GM23248 (cell line): ENCODE results near the gene CD300H. TPM values are rescaled to one million over a fixed set of nuclear protein-coding genes. Genes with fewer than 3 reads are reported as not detected.

Experiments used
- DNase-seq: peaks from one replicate; pipeline ENCODE4 v3.0.0-alpha.2; 2015
- H2AFZ ChIP-seq: fragments of 200-600 bp; sonication (generic); 2 replicates; pipeline ENCODE4 v1.6.1; 2016; ENCODE audit warnings: antibody characterized with exemption
- H3F3A ChIP-seq: fragments of 200-600 bp; sonication (generic); 2 replicates; pipeline ENCODE4 v1.6.1; 2016; ENCODE audit warnings: mild to moderate bottlenecking, antibody characterized with exemption, mixed run types; ENCODE audit not compliant: insufficient read depth
- H3K27ac ChIP-seq: fragments of 200-600 bp; sonication (generic); 2 replicates; pipeline ENCODE4 v1.5.1; 2016; ENCODE audit warnings: mild to moderate bottlenecking
- H3K27me3 ChIP-seq: fragments of 200-600 bp; sonication (generic); replicated peaks from 2 replicates; pipeline ENCODE4 v1.6.1; 2016; ENCODE audit warnings: mild to moderate bottlenecking; ENCODE audit not compliant: insufficient read depth
- H3K36me3 ChIP-seq: fragments of 200-600 bp; sonication (generic); 2 replicates; pipeline ENCODE4 v1.6.1; 2016; ENCODE audit warnings: low read depth, mild to moderate bottlenecking
- H3K4me1 ChIP-seq: fragments of 200-600 bp; sonication (generic); 2 replicates; pipeline ENCODE4 v1.6.1; 2016; ENCODE audit warnings: mild to moderate bottlenecking; ENCODE audit not compliant: insufficient read depth
- H3K4me2 ChIP-seq: fragments of 200-600 bp; sonication (generic); one replicate; pipeline ENCODE4 v1.6.1; 2016; ENCODE audit warnings: mild to moderate bottlenecking; ENCODE audit not compliant: unreplicated experiment
- H3K4me3 ChIP-seq: fragments of 200-600 bp; sonication (generic); 2 replicates; pipeline ENCODE4 v1.5.1; 2016; ENCODE audit warnings: mild to moderate bottlenecking
- H3K79me2 ChIP-seq: fragments of 200-600 bp; sonication (generic); 2 replicates; pipeline ENCODE4 v1.6.1; 2016; ENCODE audit warnings: mild to moderate bottlenecking; ENCODE audit not compliant: insufficient read depth
- H3K9ac ChIP-seq: fragments of 200-600 bp; sonication (generic); 2 replicates; pipeline ENCODE4 v1.6.1; 2016; ENCODE audit warnings: mild to moderate bottlenecking
- H3K9me2 ChIP-seq: fragments of 200-600 bp; sonication (generic); 2 replicates; pipeline ENCODE4 v1.6.1; 2016; ENCODE audit warnings: mixed run types, mild to moderate bottlenecking, moderate library complexity; ENCODE audit not compliant: insufficient read depth
- H3K9me3 ChIP-seq: fragments of 200-600 bp; sonication (generic); one replicate; pipeline ENCODE4 v1.6.1; 2017; ENCODE audit warnings: low read depth
- H4K20me1 ChIP-seq: fragments of 200-600 bp; sonication (generic); 2 replicates; pipeline ENCODE4 v1.6.0; 2016; ENCODE audit not compliant: insufficient read depth
- EZH2 ChIP-seq: fragments of 200-600 bp; sonication (generic); IDR thresholded peaks from 2 replicates; pipeline ENCODE4 v1.6.1; 2018; ENCODE audit warnings: antibody characterized with exemption, mild to moderate bottlenecking; ENCODE audit not compliant: insufficient read depth, poor library complexity, severe bottlenecking
- EZH2phosphoT487 ChIP-seq: fragments of 200-600 bp; sonication (generic); IDR thresholded peaks from 2 replicates; pipeline ENCODE4 v1.6.1; 2018; ENCODE audit warnings: antibody characterized with exemption, moderate library complexity, mild to moderate bottlenecking, low read depth; ENCODE audit not compliant: insufficient read depth
- WGBS, 2 experiments: methylation state at CpG; one replicate each; pipeline ENCODE4 v1.1.6; 2015 to 2017; ENCODE audit warnings: low lambda C conversion rate in 2 of 2, low coverage in 1 of 2; ENCODE audit errors: missing lambda C conversion rate in 2 of 2; 5-methylcytosine and 5-hydroxymethylcytosine counted together
- in situ Hi-C: fragments of 300-500 bp; cut with MboI; formaldehyde crosslinking; loops from 2 replicates; pipeline ENCODE4 v1.15.0; 2020
- polyA plus RNA-seq: library from polyadenylated mRNA; unstranded; fragments of >200 nt; fragmentation: Nextera tagmentation; extraction: Ambion mirVana; gene quantifications from 2 replicates; pipeline ENCODE4 v1.2.1, GENCODE V29; 2016
- total RNA-seq: library from RNA; depleted of rRNA; stranded (reverse); fragments of >200 nt; shearing (Covaris generic); gene quantifications from 2 replicates; pipeline ENCODE4 v1.2.3, GENCODE V29; 2014

CD300H gene
- total and polyA plus RNA-seq, 2 experiments from 2014 or later: not detected

- Histone ChIP-seq H3K4me3 (no peak overlapping the region), H3K4me2 (no peak overlapping the region), H3K27ac (no peak overlapping the region), H3K36me3 (no peaks in the 10 kb centered on the region), H4K20me1 (no peaks in the 10 kb centered on the region), H3K9ac (no peak overlapping the region), H3K27me3 (0 out of 2 replicates have a peak, but pooled peaks cover 9% of the 10 kb centered on the region), H3K4me1 (peaks cover 4% of the 10 kb centered on the region), H2AFZ (no peak overlapping the region), H3K79me2 (no peaks in the 10 kb centered on the region), H3K9me3 (no peaks in the 10 kb centered on the region), H3F3A (no peaks in the 10 kb centered on the region), H3K9me2 (no peaks in the 10 kb centered on the region)
- 82 to 85% methylated on average over 3 of the region's 3 CpGs for WGBS, 2 experiments
- TF ChIP-seq EZH2phosphoT487 (no peak), EZH2 (no peak)
- in situ Hi-C loops: no loop called here
- no peak for DNase-seq
Measured at GRCh38 chr17:74608511-74608910, 41.2 kb upstream of the CD300H start.

GRCh38 chr17:74607221-74607620, 39.9 kb upstream of the CD300H start:
- Histone ChIP-seq H3K9me2 (no peaks in the 10 kb centered on the region), H3K79me2 (no peaks in the 10 kb centered on the region), H4K20me1 (no peaks in the 10 kb centered on the region), H3F3A (no peaks in the 10 kb centered on the region), H3K4me1 (peaks cover 4% of the 10 kb centered on the region), H3K4me2 (no peak overlapping the region), H3K36me3 (no peaks in the 10 kb centered on the region), H3K27ac (no peak overlapping the region), H3K9ac (no peak overlapping the region), H3K4me3 (no peak overlapping the region), H3K9me3 (no peaks in the 10 kb centered on the region), H2AFZ (no peak overlapping the region), H3K27me3 (0 out of 2 replicates have a peak, but pooled peaks cover 9% of the 10 kb centered on the region)
- WGBS, 2 experiments: 68 to 84% methylated on average over 1 of the region's 1 CpG
- TF ChIP-seq EZH2 (no peak), EZH2phosphoT487 (no peak)
- in situ Hi-C loops: no loop called here
- DNase-seq: no peak

GRCh38 chr17:74606050-74606449, 38.7 kb upstream of the CD300H start:
- no peaks in the 10 kb centered on the region for H3K79me2 ChIP-seq
- no peaks in the 10 kb centered on the region for H3K9me2 ChIP-seq
- H3K4me2 ChIP-seq: no peak overlapping the region
- H3K27ac ChIP-seq: no peak overlapping the region
- H3K9ac ChIP-seq: no peak overlapping the region
- H3K4me3 ChIP-seq: no peak overlapping the region
- no peaks in the 10 kb centered on the region for H3K36me3 ChIP-seq
- in situ Hi-C loops: no loop called here
- 81 to 85% methylated on average over 8 of the region's 8 CpGs for WGBS, 2 experiments
- no peaks in the 10 kb centered on the region for H3K9me3 ChIP-seq
- H3K27me3 ChIP-seq: 0 out of 2 replicates have a peak, but pooled peaks cover 5% of the 10 kb centered on the region
- H3K4me1 ChIP-seq: peaks cover 4% of the 10 kb centered on the region
- TF ChIP-seq EZH2phosphoT487: no peak
- no peak for TF ChIP-seq EZH2
- H3F3A ChIP-seq: no peaks in the 10 kb centered on the region
- no peaks in the 10 kb centered on the region for H4K20me1 ChIP-seq
- no peak for DNase-seq
- H2AFZ ChIP-seq: no peak overlapping the region

GRCh38 chr17:74605361-74605760, 38.1 kb upstream of the CD300H start:
- Histone ChIP-seq H2AFZ (peak overlapping the region; percentile 66), H3F3A (no peaks in the 10 kb centered on the region), H3K4me2 (no peak overlapping the region), H3K36me3 (no peaks in the 10 kb centered on the region), H3K27ac (no peak overlapping the region), H3K9me2 (no peaks in the 10 kb centered on the region), H4K20me1 (no peaks in the 10 kb centered on the region), H3K9ac (no peak overlapping the region), H3K4me1 (peaks cover 4% of the 10 kb centered on the region), H3K79me2 (no peaks in the 10 kb centered on the region), H3K4me3 (no peak overlapping the region), H3K9me3 (no peaks in the 10 kb centered on the region), H3K27me3 (0 out of 2 replicates have a peak, but pooled peaks cover 8% of the 10 kb centered on the region)
- no peak for TF ChIP-seq EZH2
- TF ChIP-seq EZH2phosphoT487: no peak
- 2% methylated on average over 10 of the region's 10 CpGs for WGBS, 2 experiments
- peak; percentile 96 for DNase-seq
- in situ Hi-C loops: no loop called here

GRCh38 chr17:74604761-74605160, 37.5 kb upstream of the CD300H start:
- TF ChIP-seq EZH2 (no peak), EZH2phosphoT487 (no peak)
- Histone ChIP-seq H3K4me1 (peaks cover 4% of the 10 kb centered on the region), H3K9me3 (no peaks in the 10 kb centered on the region), H3K27me3 (0 out of 2 replicates have a peak, but pooled peaks cover 8% of the 10 kb centered on the region), H3K79me2 (no peaks in the 10 kb centered on the region), H3K4me2 (no peak overlapping the region), H3K9ac (no peak overlapping the region), H3K4me3 (no peak overlapping the region), H3K27ac (no peak overlapping the region), H2AFZ (no peak overlapping the region), H3K36me3 (no peaks in the 10 kb centered on the region), H4K20me1 (no peaks in the 10 kb centered on the region), H3F3A (no peaks in the 10 kb centered on the region), H3K9me2 (no peaks in the 10 kb centered on the region)
- in situ Hi-C loops: no loop called here
- WGBS, 2 experiments: 30 to 31% methylated on average over 10 of the region's 10 CpGs
- DNase-seq: no peak
